ENCODE data around the gene DGUOK. TPM values are rescaled to one million over a fixed set of nuclear protein-coding genes. Genes with fewer than 3 reads are reported as not detected.
A peak's percentile ranks its signal among the peaks of the same experiment; 100 is the strongest.

DGUOK gene
- total and polyA plus RNA-seq, 9 donors: 35.0 to 50.5 (median 44.9) TPM

DNA sequence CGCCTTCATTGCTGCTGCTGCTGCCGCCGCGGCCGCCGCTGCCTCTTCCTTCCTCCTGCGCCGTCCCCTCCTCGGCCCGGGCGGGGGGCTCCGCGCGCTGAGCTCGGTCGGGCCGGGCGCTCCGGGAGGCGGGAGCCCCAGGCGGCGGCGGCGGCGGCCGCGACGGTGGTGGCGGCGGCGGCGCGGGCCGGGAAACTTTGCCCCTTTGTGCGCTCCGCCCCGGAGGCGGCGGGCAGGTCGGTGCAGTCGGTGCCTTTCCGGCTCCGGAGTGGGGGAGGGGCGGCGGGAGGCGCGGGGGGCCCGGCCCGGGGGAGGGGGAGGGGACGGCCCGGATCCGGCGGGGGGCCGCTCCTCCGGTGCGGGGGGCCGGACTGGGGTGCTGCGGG, 58.2 kb downstream of the DGUOK start:
- no peak for DNase-seq
- Histone ChIP-seq H3K27me3 (ENCODE audit: control insufficient read depth, insufficient read depth, low read length) (peaks cover 26% of the 10 kb centered on the region), H3K36me3 (ENCODE audit: control insufficient read depth, insufficient read depth, low read length) (peaks cover 15% of the 10 kb centered on the region), H3K27ac (ENCODE audit: low read length) (no peak overlapping the region), H3K9me3 (replicated peaks; ENCODE audit: control insufficient read depth, low read depth, low read length) (no peaks in the 10 kb centered on the region), H3K4me1 (ENCODE audit: control insufficient read depth, insufficient read depth, low read length) (peaks cover 60% of the 10 kb centered on the region), H3K4me3 (ENCODE audit: low read length) (no peak overlapping the region)
- 0% methylated on average over 23 of the region's 58 CpGs for WGBS (ENCODE audit: insufficient coverage)

DNA sequence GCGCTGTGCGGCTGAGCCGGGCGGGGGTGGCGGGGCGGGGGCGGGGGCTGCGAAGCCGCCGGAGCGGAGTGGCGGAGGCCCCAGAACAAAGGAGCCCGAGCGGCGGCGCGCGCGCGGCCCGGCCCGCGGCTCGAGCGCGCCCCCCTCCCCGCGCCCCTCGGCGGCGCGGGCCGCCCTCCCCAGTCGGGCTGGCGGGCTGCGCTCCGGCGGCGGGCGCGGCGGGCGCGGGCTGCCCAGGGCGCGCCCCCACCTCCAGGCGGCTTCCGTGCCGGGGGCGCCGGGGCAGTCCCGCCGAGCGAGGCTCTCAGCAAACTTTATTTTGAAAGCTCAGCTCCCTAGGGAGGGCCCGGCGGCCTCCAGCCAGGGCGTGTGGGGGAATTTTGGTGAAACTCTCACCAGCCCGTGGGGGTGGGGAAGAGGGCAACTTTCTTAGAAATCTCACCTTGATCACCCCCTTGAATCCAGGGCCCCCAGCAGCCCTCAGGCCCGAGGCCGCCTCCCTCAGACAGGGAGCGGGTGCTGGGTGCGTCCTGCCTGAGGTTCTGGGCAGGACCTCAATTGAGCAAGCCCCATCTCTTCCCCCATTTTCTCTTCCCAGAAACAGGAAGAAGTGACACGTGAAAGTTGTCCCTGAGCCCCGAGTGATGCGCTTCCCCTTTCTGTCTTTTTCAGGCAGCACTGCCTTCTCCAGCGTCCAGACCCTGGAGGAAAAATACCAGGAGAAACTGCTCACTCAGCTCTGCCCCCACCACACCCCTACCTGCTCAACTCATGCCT, 58.8 kb downstream of the DGUOK start:
- DNase-seq: peak; percentile 68
- Histone ChIP-seq H3K4me3 (ENCODE audit: low read length) (peak overlapping the region; percentile 69), H3K36me3 (ENCODE audit: control insufficient read depth, insufficient read depth, low read length) (peaks cover 18% of the 10 kb centered on the region), H3K4me1 (ENCODE audit: control insufficient read depth, insufficient read depth, low read length) (peaks cover 60% of the 10 kb centered on the region), H3K27ac (ENCODE audit: low read length) (peak overlapping the region; percentile 47), H3K27me3 (ENCODE audit: control insufficient read depth, insufficient read depth, low read length) (peaks cover 20% of the 10 kb centered on the region), H3K9me3 (replicated peaks; ENCODE audit: control insufficient read depth, low read depth, low read length) (no peaks in the 10 kb centered on the region)
- under 1% methylated on average over 47 of the region's 66 CpGs for WGBS (ENCODE audit: insufficient coverage)

- Histone ChIP-seq H3K4me1 (ENCODE audit: control insufficient read depth, insufficient read depth, low read length) (peaks cover 57% of the 10 kb centered on the region), H3K27ac (ENCODE audit: low read length) (no peak overlapping the region), H3K4me3 (ENCODE audit: low read length) (peak overlapping the region; percentile 69), H3K36me3 (ENCODE audit: control insufficient read depth, insufficient read depth, low read length) (peaks cover 20% of the 10 kb centered on the region), H3K27me3 (ENCODE audit: control insufficient read depth, insufficient read depth, low read length) (peaks cover 17% of the 10 kb centered on the region), H3K9me3 (replicated peaks; ENCODE audit: control insufficient read depth, low read depth, low read length) (no peaks in the 10 kb centered on the region)
- no peak for DNase-seq
- WGBS (ENCODE audit: insufficient coverage): 89% methylated on average over 17 of the region's 21 CpGs
Observed at GRCh38 chr2:73986085-73986681, 59.5 kb downstream of the DGUOK start.

- H3K4me1 ChIP-seq (ENCODE audit: control insufficient read depth, insufficient read depth, low read length): peaks cover 46% of the 10 kb centered on the region
- H3K27me3 ChIP-seq (ENCODE audit: control insufficient read depth, insufficient read depth, low read length): peaks cover 6% of the 10 kb centered on the region
- DNase-seq: peak; percentile 76
- 32% methylated on average over 14 of the region's 24 CpGs for WGBS (ENCODE audit: insufficient coverage)
- H3K27ac ChIP-seq (ENCODE audit: low read length): no peak overlapping the region
- peaks cover 20% of the 10 kb centered on the region for H3K36me3 ChIP-seq (ENCODE audit: control insufficient read depth, insufficient read depth, low read length)
- H3K9me3 ChIP-seq (replicated peaks; ENCODE audit: control insufficient read depth, low read depth, low read length): no peaks in the 10 kb centered on the region
- H3K4me3 ChIP-seq (ENCODE audit: low read length): peak overlapping the region; percentile 24
Observed at GRCh38 chr2:73987109-73987947, 60.6 kb downstream of the DGUOK start.

DNA sequence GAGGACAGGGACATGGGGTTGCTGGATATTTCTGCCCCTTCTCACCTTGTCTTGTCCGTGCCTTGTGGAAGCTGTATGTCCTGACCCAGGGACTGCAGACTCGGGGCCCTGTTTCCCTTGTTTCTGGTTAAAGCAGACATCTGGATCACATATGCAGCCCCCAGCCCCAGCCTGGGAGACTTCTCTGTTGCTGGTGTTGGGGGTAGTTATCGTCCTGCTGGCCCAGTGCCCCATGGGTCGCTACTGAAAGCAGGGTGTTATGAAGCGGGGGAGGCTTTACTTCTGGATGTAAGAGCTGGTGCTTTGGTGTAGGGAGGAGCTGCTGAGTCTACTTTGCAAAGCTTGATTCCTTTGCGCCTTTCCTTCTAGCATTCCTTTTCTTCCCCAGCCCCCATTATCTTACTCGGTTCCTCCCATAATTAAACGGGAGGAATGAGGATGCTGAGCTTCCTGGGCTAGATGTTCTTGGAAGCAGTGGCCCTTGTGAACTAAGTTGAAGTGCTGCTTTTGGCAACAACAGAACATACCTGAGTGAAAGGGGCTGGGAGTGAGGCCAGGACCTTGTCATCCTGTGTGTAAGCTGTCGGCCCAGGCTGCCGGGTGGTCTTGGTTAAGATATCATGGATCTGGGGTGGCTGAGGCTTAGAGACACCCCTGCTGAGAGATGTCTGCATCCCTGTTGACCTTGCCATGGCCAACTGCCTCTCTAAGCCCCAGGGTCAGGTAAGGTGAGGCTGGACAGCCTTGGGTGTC, 61.4 kb downstream of the DGUOK start:
- no peak for DNase-seq
- peaks cover 4% of the 10 kb centered on the region for H3K27me3 ChIP-seq (ENCODE audit: control insufficient read depth, insufficient read depth, low read length)
- H3K9me3 ChIP-seq (replicated peaks; ENCODE audit: control insufficient read depth, low read depth, low read length): no peaks in the 10 kb centered on the region
- no peak overlapping the region for H3K27ac ChIP-seq (ENCODE audit: low read length)
- H3K4me1 ChIP-seq (ENCODE audit: control insufficient read depth, insufficient read depth, low read length): peaks cover 43% of the 10 kb centered on the region
- H3K36me3 ChIP-seq (ENCODE audit: control insufficient read depth, insufficient read depth, low read length): peaks cover 23% of the 10 kb centered on the region
- WGBS (ENCODE audit: insufficient coverage): 31% methylated on average over 3 of the region's 10 CpGs
- H3K4me3 ChIP-seq (ENCODE audit: low read length): peak overlapping the region; percentile 24

DNA sequence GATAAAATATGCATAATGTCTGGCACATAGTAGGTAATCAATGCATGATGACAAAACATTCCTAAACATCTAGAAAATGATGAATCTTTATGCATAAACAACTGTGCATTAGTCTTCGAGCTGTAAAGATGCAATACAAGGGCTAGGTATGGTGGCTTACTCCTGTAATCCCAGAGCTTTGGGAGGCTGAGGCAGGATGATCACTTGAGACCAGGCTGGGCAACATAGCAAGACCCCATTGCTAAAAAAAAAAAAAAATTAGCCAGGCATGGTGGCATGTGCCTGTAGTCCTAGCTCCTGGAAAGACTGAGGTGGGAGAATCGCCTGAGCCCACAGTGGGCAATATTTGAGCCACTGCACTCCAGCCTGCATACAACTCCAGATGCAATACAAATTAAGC, 63.3 kb downstream of the DGUOK start:
- no peaks in the 10 kb centered on the region for H3K27me3 ChIP-seq (ENCODE audit: control insufficient read depth, insufficient read depth, low read length)
- no peak overlapping the region for H3K27ac ChIP-seq (ENCODE audit: low read length)
- no peak overlapping the region for H3K4me3 ChIP-seq (ENCODE audit: low read length)
- H3K9me3 ChIP-seq (replicated peaks; ENCODE audit: control insufficient read depth, low read depth, low read length): no peaks in the 10 kb centered on the region
- H3K4me1 ChIP-seq (ENCODE audit: control insufficient read depth, insufficient read depth, low read length): peaks cover 31% of the 10 kb centered on the region
- DNase-seq: no peak
- peaks cover 27% of the 10 kb centered on the region for H3K36me3 ChIP-seq (ENCODE audit: control insufficient read depth, insufficient read depth, low read length)
- no CpG with 5 or more reads among the region's 2 CpGs for WGBS (ENCODE audit: insufficient coverage)

DNA sequence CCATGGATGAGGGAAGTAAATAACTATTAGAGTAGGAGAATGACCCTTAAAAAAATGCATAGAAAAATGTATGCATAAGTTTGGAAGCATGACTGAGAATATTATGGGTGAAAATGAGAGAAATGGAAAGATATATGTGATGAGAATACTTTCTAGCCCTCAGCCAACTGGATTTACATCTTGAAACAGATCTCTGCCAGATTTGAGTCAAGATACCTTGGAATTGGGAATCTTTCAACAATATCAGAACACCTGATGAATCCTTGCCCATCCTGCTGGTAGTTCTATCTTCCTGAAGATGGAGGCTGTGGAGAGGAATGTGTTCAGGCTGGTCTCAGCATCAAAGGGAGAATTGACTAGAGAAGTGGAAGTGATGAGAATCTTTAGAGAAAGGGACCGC, 63.9 kb downstream of the DGUOK start:
- H3K9me3 ChIP-seq (replicated peaks; ENCODE audit: control insufficient read depth, low read depth, low read length): no peaks in the 10 kb centered on the region
- DNase-seq: no peak
- H3K4me1 ChIP-seq (ENCODE audit: control insufficient read depth, insufficient read depth, low read length): peaks cover 30% of the 10 kb centered on the region
- peaks cover 29% of the 10 kb centered on the region for H3K36me3 ChIP-seq (ENCODE audit: control insufficient read depth, insufficient read depth, low read length)
- no peak overlapping the region for H3K4me3 ChIP-seq (ENCODE audit: low read length)
- no CpG with 5 or more reads among the region's 1 CpG for WGBS (ENCODE audit: insufficient coverage)
- H3K27me3 ChIP-seq (ENCODE audit: control insufficient read depth, insufficient read depth, low read length): no peaks in the 10 kb centered on the region
- H3K27ac ChIP-seq (ENCODE audit: low read length): no peak overlapping the region

DNA sequence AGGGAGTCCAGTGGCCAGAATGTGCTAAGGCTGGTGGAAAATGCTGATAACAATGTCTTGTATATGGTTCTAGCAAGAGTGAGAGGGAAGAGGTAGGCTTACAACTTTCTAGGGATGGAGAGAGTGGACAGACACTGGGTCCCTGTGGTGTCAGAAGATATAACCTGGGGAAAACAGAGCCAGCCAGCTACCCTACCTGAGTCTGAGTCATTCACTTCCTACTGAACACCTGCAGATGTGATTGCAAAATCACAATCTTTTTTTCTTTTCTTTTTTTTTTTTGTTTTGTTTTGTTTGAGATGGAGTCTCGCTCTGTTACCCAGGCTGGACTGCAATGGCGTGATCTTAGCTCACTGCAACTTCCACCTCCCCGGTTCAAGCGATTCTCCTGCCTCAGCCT, 65.4 kb downstream of the DGUOK start:
- no CpG with 5 or more reads among the region's 4 CpGs for whole genome bisulfite sequencing (ENCODE audit: insufficient coverage)
- H3K36me3 ChIP-seq (ENCODE audit: control insufficient read depth, insufficient read depth, low read length): peaks cover 22% of the 10 kb centered on the region
- no peak overlapping the region for H3K27ac ChIP-seq (ENCODE audit: low read length)
- H3K4me3 ChIP-seq (ENCODE audit: low read length): no peak overlapping the region
- no peaks in the 10 kb centered on the region for H3K27me3 ChIP-seq (ENCODE audit: control insufficient read depth, insufficient read depth, low read length)
- no peak for DNase-seq
- H3K9me3 ChIP-seq (replicated peaks; ENCODE audit: control insufficient read depth, low read depth, low read length): no peaks in the 10 kb centered on the region
- H3K4me1 ChIP-seq (ENCODE audit: control insufficient read depth, insufficient read depth, low read length): peaks cover 16% of the 10 kb centered on the region

GRCh38 chr2:73993376-73993775, 66.7 kb downstream of the DGUOK start:
- no CpG with 5 or more reads among the region's 3 CpGs for WGBS (ENCODE audit: insufficient coverage)
- peaks cover 18% of the 10 kb centered on the region for H3K36me3 ChIP-seq (ENCODE audit: control insufficient read depth, insufficient read depth, low read length)
- no peaks in the 10 kb centered on the region for H3K27me3 ChIP-seq (ENCODE audit: control insufficient read depth, insufficient read depth, low read length)
- H3K4me1 ChIP-seq (ENCODE audit: control insufficient read depth, insufficient read depth, low read length): peaks cover 2% of the 10 kb centered on the region
- no peak for DNase-seq
- H3K9me3 ChIP-seq (replicated peaks; ENCODE audit: control insufficient read depth, low read depth, low read length): no peaks in the 10 kb centered on the region
- H3K27ac ChIP-seq (ENCODE audit: low read length): no peak overlapping the region
- H3K4me3 ChIP-seq (ENCODE audit: low read length): no peak overlapping the region
